GM18498 (cell line): ENCODE measurements around the gene ZBP1.

ENCODE experiments used
- ATAC-seq: cut with Tn5 transposase; IDR thresholded peaks from one replicate; pipeline ENCODE4 v1.9.1; 2021; ENCODE audit warnings: mild to moderate bottlenecking, moderate library complexity; ENCODE audit not compliant: unreplicated experiment

ZBP1 gene

GRCh38 chr20:57587989-57588377 lies 32.2 kb downstream of the ZBP1 start:
- ATAC-seq: no peak

- no peak for ATAC-seq
These were observed 32.8 kb downstream of the ZBP1 start for GRCh38 chr20:57587278-57587988.

GRCh38 chr20:57586943-57587277 lies 33.3 kb downstream of the ZBP1 start:
- ATAC-seq: no peak

GRCh38 chr20:57586370-57586793 lies 33.8 kb downstream of the ZBP1 start:
- ATAC-seq: no peak

GRCh38 chr20:57585466-57586213 lies 34.6 kb downstream of the ZBP1 start:
- no peak for ATAC-seq

- ATAC-seq: no peak
These were observed 35.3 kb downstream of the ZBP1 start for GRCh38 chr20:57584768-57585461.

GRCh38 chr20:57583289-57584257 lies 36.7 kb downstream of the ZBP1 start:
- ATAC-seq: no peak

GRCh38 chr20:57582432-57583288 lies 37.6 kb downstream of the ZBP1 start:
- no peak for ATAC-seq

- ATAC-seq: no peak
These were observed 38.2 kb downstream of the ZBP1 start for GRCh38 chr20:57582029-57582378.

- ATAC-seq: no peak
These were observed 38.8 kb downstream of the ZBP1 start for GRCh38 chr20:57581202-57582028.

GRCh38 chr20:57580478-57581201 lies 39.6 kb downstream of the ZBP1 start:
- ATAC-seq: no peak

GRCh38 chr20:57579898-57580447 lies 40.3 kb downstream of the ZBP1 start:
- no peak for ATAC-seq

- no peak for ATAC-seq
These were observed 40.8 kb downstream of the ZBP1 start for GRCh38 chr20:57579331-57579897.

GRCh38 chr20:57578476-57579165 lies 41.6 kb downstream of the ZBP1 start:
- ATAC-seq: no peak

GRCh38 chr20:57577679-57578475 lies 42.3 kb downstream of the ZBP1 start:
- ATAC-seq: no peak
